ENCODE results near the gene HBG1.

Gene HBG1

GRCh38 chr11:5276697-5277096, 27.0 kb upstream of the HBG1 start:
- peak; percentile 31 for DNase-seq

DNA sequence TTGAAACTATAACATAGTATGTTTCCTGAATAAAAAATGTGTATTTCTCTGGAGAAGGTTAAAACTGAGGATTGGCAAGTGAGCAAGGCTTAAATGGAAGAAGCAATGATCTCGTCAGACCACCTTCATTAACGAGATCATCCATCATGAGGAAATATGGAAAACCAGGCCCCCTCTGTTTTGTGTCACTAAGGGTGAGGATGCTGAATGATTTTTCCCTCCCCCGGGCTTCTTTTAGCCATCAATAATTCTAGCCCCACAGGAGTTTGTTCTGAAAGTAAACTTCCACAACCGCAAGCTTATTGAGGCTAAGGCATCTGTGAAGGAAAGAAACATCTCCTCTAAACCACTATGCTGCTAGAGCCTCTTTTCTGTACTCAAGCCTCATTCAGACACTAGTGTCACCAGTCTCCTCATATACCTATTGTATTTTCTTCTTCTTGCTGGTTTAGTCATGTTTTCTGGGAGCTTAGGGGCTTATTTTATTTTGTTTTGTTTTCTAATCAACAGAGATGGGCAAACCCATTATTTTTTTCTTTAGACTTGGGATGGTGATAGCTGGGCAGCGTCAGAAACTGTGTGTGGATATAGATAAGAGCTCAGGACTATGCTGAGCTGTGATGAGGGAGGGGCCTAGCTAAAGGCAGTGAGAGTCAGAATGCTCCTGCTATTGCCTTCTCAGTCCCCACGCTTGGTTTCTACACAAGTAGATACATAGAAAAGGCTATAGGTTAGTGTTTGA, 25.9 kb upstream of the HBG1 start:
- DNase-seq: peak; percentile 96

DNA sequence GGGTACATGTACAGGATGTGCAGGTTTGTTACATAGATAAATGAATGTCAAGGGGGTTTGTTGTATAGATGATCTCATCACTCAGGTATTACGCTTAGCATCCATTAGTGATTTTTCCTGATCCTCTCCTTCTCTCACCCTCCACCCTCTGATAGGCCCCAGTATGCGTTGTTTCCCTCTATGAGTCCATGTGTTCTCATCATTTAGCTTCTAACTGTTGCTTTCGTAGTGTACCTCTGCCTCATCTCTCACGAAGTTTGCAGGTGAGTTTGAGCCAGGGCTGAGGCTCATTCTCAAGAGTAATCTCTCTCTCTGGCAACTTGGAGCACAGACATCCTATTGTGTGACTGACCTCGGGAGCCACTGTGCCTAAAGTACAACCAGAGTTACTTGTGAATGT, 24.7 kb upstream of the HBG1 start:
- DNase-seq: no peak

DNA sequence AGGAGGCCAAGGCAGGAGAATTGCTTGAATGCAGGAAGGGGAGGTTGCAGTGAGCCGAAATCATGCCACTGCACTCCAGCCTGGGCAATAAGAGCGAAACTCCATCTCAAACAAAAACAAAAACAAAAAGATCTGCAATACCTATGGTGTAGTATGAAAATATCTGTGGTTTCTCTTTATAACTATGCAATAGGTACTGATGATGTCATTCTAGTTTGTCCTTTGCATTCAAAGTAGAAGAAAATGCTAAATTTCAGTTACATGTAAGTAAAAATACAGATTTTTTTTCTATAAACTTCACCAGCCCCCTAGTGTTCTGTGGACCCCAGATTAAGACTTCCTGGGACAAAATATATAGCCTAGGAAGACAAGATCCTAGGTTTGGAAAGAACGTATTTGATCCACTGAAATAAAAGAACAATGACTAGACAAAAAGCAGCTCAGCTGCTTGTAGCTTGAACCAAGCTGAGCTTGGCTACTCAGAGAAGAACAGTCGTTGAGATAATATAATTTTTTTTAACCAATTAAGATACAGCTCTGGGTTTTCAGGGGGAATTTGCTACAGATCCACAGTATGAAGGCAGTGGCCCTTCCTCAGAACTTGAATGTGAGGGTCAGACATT, 22.8 kb upstream of the HBG1 start:
- DNase-seq: peak; percentile 57

DNA sequence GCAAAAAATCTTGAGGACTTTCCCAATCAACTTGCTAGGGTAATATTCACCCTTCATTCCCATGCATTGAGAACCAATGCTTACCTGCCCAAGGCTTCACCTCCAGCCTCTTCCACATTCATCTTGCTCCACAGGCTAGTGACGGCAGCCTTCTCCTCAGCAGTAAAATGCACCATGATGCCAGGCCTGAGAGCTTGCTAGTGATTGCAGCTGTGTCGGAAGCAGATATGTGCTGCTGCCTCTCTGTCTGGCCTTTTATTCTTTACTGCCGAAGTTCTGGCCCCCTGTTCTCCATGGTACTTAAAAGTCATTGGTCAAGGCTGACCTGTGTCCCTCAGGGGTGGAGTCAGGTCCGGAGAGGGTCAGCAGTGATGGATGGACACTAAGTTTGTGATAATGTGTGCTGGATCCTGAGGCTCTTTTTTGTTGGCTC, 20.1 kb upstream of the HBG1 start, which contains the start of gene HBE1:
HBE1 (minus strand) TSS at position 231 of the 433 bp plus-strand sequence; CDS start at position 176, 55 bp downstream.
- no peak for DNase-seq

DNA sequence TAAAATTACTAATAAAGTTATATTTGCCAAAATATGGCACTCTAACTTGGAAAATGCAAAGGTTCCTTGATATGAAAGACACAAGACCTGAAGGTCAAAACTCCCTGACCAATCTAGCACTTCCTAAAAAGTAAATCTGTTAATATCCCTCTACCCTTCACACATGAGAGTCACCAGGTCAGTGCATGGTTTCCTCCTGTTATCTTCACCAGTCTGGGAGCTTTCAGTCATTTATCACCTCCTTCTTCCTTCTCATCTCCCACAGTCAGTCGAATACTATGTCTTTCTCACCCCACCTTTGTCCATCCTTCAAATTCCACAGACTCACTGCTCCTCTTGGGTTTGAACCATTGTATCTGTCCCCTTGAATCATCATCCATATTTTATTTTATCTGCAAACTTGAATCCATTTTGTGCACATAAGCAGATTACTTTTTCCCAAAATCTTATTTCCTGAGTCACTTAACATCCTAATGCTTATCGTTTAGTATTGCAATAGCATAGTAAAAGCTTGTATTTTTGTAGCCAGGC, 17.4 kb upstream of the HBG1 start:
- DNase-seq: no peak

- DNase-seq: no peak
Observed at GRCh38 chr11:5266609-5267008, 17.0 kb upstream of the HBG1 start.

- DNase-seq: no peak
Observed at GRCh38 chr11:5265832-5266231, 16.2 kb upstream of the HBG1 start.

- DNase-seq: no peak
Observed at GRCh38 chr11:5258543-5259262, 9.0 kb upstream of the HBG1 start.

GRCh38 chr11:5257296-5257695, 7.6 kb upstream of the HBG1 start:
- DNase-seq: peak; percentile 49

- peak; percentile 71 for DNase-seq
Observed at GRCh38 chr11:5254646-5255413, 5.2 kb upstream of the HBG1 start, which contains the start of gene HBG2. HBG2 (minus strand) TSS chr11:5254781; CDS start chr11:5254728, 53 bp downstream.

GRCh38 chr11:5254023-5254422, 4.4 kb upstream of the HBG1 start:
- DNase-seq: peak; percentile 44

- peak; percentile 29 for DNase-seq
Observed at GRCh38 chr11:5253440-5253839, 3.8 kb upstream of the HBG1 start.

DNA sequence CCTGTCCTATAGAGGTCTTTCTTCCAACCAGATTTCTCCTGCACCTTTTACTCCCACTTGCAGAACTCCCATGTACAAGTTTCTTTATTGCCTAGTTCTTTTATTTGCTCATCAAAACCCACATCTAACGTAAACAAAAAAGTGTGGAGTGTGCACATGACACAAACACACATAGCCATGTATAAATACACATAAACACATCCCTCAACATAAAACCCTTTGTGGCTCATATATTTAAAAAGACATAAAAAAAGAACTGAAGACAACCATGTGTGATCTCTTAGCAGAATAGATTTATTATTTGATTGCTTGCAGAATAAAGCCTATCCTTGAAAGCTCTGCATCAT, 3.2 kb upstream of the HBG1 start:
- DNase-seq: peak; percentile 62

- DNase-seq: peak; percentile 71
Observed at GRCh38 chr11:5252192-5252918, 2.7 kb upstream of the HBG1 start.

GRCh38 chr11:5251746-5252145, 2.1 kb upstream of the HBG1 start:
- peak; percentile 71 for DNase-seq

GRCh38 chr11:5250543-5251204, 1.0 kb upstream of the HBG1 start:
- peak; percentile 52 for DNase-seq

DNA sequence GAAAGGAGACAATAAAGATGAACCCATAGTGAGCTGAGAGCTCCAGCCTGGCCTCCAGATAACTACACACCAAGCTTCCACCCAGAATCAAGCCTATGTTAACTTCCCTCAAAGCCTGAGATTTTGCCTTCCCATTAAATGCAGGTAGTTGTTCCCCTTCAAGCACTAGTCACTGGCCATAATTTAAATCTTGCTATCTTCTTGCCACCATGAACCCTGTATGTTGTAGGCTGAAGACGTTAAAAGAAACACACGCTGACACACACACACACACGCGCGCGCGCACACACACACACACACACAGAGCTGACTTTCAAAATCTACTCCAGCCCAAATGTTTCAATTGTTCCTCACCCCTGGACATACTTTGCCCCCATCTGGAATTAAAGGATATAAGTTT, 1.2 kb downstream of the HBG1 start:
- peak; percentile 17 for DNase-seq

DNA sequence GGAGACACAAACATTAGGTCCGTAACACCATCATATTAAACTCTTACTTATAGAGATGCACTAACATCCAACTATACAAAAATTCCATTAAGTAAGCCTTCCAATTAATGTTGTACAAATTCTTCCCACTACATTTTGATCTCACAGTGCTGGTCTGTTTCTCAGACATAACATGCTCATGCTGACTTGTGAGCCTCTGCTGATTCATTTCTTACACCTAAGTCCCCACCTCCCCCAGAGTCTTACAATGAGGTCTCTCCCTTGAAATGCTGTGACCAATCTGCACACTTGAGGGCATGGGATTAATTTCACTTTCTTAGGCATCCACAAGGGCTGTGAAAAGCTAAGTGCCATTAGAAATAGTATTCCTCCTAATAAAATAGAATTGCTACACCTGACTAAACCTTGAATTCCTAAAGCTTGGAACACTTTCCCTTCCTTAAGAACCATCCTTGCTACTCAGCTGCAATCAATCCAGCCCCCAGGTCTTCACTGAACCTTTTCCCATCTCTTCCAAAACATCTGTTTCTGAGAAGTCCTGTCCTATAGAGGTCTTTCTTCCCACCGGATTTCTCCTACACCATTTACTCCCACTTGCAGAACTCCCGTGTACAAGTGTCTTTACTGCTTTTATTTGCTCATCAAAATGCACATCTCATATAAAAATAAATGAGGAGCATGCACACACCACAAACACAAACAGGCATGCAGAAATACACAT, 2.0 kb downstream of the HBG1 start:
- DNase-seq: peak; percentile 81

DNA sequence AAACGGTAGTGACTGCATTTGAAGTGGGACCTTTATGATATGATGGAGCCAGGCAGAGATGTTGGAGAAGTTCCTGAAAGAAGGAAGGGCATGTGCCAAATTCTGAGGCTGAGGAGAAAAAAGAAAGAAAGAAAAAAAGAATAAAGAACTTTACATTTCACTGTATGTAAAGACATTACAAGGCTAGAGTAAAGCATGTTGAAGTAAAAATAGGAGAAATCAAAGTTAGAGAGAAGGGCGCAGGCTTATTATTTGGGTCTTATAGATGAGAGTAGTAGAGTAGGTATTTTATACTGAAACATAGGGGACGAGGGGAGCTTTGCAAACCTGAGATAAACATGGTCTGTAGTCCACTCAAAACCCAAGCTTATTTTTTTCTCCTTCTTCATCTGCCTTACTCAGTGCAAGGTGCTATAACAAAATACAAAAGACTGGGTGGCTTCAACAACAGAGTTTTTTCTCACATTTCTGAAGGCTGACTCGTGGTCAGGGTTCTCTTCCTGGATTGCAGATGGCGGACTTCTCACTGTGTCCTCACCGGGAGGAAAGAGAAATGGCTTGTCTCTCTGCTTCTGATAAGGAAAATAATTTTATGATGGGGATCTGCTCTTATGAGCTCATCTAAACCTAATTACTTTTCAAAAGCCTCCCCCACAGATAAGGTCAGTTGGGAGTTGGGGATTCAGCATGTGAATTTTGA, 2.7 kb downstream of the HBG1 start:
- DNase-seq: peak; percentile 81
